AG04450 (cell line): ENCODE data around the gene AMBRA1. TPM values are rescaled to one million over a fixed set of nuclear protein-coding genes. Genes with fewer than 3 reads are reported as not detected.

Experiments used
- CTCF ChIA-PET: fragments of 300-600, 350-600 bp; formaldehyde crosslinking; extraction: SDS; loops from one replicate; lab custom pipeline; 2022; ENCODE audit warnings: antibody characterized with exemption, inconsistent platforms; lab: Charles Lee
- POLR2A ChIA-PET: fragments of 350-600 bp; formaldehyde crosslinking; extraction: SDS; loops from one replicate; lab custom pipeline; 2021; ENCODE audit warnings: antibody characterized with exemption, inconsistent platforms; lab: Yijun Ruan, JAX
- DNase-seq: peaks from one replicate; pipeline ENCODE4 v3.0.0-alpha.2; 2011; ENCODE audit warnings: low read depth, low spot score
- H3K27ac ChIP-seq: one replicate; pipeline ENCODE4 v1.5.1; 2012; ENCODE audit warnings: low read depth, low read length, control low read depth
- H3K27me3 ChIP-seq: one replicate; pipeline ENCODE4 v1.6.0; 2012; ENCODE audit warnings: low read length; ENCODE audit not compliant: control insufficient read depth, insufficient read depth
- H3K4me3 ChIP-seq: 2 replicates; pipeline ENCODE4 v1.5.1; 2011; ENCODE audit warnings: mild to moderate bottlenecking, low read depth, low read length, control low read depth
- H3K9me3 ChIP-seq: 2 replicates; pipeline ENCODE4 v1.5.1; 2012; ENCODE audit warnings: low read length; ENCODE audit not compliant: control insufficient read depth, insufficient read depth
- polyA plus RNA-seq: library from polyadenylated mRNA; depleted of rRNA; stranded (reverse); fragments of >200 nt; gene quantifications from 2 replicates; pipeline ENCODE4 v1.2.3, GENCODE V29; 2011
- TF ChIP-seq, protein P1 (sequence below): IDR thresholded peaks from 2 replicates; pipeline ENCODE4 v1.5.1; 2011; ENCODE audit warnings: low read depth, low read length, control low read depth, inconsistent platforms

The AMBRA1 gene
- polyA plus RNA-seq, 1 experiment, result 12.8 TPM

DNA sequence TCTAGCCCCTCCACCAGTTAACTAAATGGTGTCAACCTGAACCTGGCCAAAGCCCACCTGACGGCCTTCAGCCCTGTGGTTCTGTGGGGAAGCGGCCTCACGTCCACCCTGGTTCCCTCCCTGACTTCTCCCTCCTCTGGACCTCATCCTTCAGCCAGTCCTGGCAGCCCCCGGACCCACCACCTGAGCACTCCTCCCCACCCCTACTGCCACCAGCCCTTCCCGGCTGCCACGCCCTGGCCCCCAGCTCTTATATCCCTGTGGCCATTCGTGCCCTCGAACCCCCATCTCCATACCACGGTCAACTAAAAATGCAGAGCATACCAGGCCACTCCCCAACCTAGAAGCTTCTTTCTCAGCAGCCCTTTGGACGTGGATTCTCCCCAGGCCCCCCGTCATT is 216.5 kb downstream of the AMBRA1 start:
- no peaks in the 10 kb centered on the region for H3K27me3 ChIP-seq
- H3K4me3 ChIP-seq, result no peak overlapping the region
- ChIA-PET POLR2A (no interaction called here), CTCF (no interaction called here)
- DNase-seq, result no peak
- no peak overlapping the region for H3K27ac ChIP-seq
- H3K9me3 ChIP-seq, result peaks cover 4% of the 10 kb centered on the region; the same call in 1 of the 2 replicates
- TF ChIP-seq, protein P1, sequence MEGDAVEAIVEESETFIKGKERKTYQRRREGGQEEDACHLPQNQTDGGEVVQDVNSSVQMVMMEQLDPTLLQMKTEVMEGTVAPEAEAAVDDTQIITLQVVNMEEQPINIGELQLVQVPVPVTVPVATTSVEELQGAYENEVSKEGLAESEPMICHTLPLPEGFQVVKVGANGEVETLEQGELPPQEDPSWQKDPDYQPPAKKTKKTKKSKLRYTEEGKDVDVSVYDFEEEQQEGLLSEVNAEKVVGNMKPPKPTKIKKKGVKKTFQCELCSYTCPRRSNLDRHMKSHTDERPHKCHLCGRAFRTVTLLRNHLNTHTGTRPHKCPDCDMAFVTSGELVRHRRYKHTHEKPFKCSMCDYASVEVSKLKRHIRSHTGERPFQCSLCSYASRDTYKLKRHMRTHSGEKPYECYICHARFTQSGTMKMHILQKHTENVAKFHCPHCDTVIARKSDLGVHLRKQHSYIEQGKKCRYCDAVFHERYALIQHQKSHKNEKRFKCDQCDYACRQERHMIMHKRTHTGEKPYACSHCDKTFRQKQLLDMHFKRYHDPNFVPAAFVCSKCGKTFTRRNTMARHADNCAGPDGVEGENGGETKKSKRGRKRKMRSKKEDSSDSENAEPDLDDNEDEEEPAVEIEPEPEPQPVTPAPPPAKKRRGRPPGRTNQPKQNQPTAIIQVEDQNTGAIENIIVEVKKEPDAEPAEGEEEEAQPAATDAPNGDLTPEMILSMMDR, result no peak

DNA sequence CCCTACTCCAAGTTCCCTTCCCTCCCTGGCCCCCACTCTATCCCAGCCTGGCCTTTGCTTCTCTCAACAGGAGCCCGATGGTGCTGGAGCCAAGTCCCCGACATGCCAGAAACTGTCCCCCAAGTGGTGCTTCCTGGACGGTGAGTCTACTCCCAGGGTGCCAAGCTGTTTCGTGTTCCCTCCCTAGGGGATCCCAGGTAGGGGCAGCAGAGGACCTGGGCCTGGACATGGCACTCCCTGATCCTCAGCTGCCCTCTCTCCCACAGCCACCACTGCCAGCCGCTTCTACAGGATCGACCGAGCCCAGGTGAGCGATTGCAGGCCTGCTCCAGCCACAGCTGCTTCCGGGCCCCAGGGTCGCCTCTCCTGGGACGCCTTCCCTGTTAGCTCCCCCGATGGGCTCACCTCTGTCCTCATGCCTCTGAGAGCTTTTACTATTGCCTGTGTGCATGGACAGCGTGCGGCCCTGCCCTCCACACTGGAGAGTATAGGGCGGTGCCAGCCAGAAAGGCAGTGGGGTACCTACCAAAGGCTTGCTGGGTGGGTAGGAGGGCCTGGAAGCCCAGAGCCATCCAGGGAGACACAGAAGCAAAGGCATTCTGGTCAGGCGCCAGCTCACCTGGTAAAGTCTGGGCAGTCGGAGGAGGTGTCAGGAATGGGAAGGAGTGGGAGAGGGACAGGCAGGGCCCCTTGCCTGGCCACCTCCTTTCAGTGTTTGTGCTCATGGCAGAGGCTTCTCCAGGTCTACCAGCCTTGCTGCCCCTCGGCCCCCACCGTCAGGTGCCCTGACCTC is 217.4 kb downstream of the AMBRA1 start:
- DNase-seq, result no peak
- H3K9me3 ChIP-seq, result peaks cover 4% of the 10 kb centered on the region; the same call in 1 of the 2 replicates
- ChIA-PET POLR2A (no interaction called here), CTCF (no interaction called here)
- H3K27me3 ChIP-seq, result no peaks in the 10 kb centered on the region
- H3K4me3 ChIP-seq, result no peak overlapping the region
- TF ChIP-seq, protein P1, result no peak
- no peak overlapping the region for H3K27ac ChIP-seq

DNA sequence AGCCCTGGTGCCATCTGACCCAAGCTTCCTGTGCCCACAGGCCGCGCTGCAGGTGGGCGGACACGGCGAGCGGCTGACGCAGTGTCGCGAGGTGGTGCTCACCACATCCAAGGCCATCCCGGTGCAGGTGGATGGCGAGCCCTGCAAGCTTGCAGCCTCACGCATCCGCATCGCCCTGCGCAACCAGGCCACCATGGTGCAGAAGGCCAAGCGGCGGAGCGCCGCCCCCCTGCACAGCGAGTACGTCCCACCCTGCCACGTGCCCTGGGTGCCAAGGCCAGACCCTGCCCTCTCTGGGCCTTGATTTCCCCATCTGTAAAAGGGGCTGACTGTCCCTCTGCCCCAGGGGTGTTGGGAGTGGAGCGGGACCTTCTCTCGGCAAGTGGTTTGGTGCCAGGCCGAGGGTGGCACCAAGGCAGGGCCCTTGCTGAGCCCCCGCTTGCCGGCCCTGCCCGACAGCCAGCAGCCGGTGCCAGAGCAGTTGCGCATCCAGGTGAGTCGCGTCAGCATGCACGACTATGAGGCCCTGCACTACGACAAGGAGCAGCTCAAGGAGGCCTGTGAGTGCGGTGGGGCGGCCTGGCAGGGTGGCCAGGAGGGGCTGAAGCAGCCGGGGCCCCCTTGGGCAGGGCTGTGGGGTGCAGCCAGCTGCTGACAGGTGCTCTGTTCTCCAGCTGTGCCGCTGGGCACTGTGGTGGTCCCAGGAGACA is 218.3 kb downstream of the AMBRA1 start:
- Histone ChIP-seq H3K27me3 (no peaks in the 10 kb centered on the region), H3K9me3 (peaks cover 4% of the 10 kb centered on the region; the same call in 1 of the 2 replicates), H3K4me3 (no peak overlapping the region), H3K27ac (no peak overlapping the region)
- ChIA-PET POLR2A (interaction anchor here (0.5 kb wide), 1 partner anchor 15 kb away, joined by 3 read pairs; no protein-coding TSS in a partner anchor), CTCF (no interaction called here)
- DNase-seq, result no peak
- TF ChIP-seq, protein P1, result no peak

DNA sequence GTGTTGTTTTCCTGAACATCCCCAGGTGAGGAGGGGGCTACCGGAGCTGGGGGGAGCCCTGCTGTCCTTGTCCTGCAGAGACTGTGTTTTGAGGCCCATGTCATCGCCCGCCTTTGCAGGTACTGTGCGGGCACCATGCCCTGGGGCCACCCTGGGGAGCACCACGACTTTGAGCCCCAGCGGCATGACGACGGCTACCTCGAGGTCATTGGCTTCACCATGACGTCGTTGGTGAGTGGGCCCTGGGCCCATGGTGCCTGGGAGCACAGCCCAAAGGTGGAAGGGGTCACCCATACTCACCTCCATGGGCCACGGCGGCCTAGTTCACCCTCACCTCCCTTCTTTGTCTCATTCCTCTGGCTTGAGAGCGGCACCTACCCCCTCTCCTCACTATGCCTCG is 219.0 kb downstream of the AMBRA1 start:
- ChIA-PET CTCF (no interaction called here), POLR2A (interaction anchor here (0.5 kb wide), 1 partner anchor 14 kb away, joined by 3 read pairs; no protein-coding TSS in a partner anchor)
- H3K27me3 ChIP-seq, result no peaks in the 10 kb centered on the region
- H3K27ac ChIP-seq, result no peak overlapping the region
- H3K4me3 ChIP-seq, result no peak overlapping the region
- peaks cover 4% of the 10 kb centered on the region; the same call in 1 of the 2 replicates for H3K9me3 ChIP-seq
- TF ChIP-seq, protein P1, result no peak
- no peak for DNase-seq
